ENCODE results near the gene ACSBG1.

The ACSBG1 gene

DNA sequence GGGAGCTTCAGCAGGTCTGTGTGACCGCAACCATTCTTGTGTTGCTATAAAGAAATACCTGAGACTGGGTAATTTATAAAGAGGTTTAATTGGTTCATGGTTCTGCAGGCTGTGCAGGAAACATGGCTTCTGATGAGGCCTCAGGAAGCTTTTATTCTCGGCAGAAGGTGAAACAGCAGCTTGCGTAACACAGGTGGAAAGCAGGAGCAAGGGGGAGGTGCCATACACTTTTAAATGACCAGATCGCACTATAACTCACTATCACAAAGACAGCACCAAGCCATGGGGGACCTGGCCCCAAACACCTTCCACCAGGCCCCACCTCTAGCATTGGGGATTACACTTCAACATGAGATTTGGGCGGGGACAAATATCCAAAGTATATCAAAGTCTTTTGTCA is 94.8 kb downstream of the ACSBG1 start:
- no peak overlapping the region for H2AFZ ChIP-seq (ENCODE audit: low read length)
- H3K4me2 ChIP-seq (ENCODE audit: low read depth, low read length) = no peak overlapping the region
- no peak for TF ChIP-seq EZH2 (optimal IDR thresholded peaks at IDR 0.05; ENCODE audit: low read depth, low read length)
- TF ChIP-seq, protein P1, sequence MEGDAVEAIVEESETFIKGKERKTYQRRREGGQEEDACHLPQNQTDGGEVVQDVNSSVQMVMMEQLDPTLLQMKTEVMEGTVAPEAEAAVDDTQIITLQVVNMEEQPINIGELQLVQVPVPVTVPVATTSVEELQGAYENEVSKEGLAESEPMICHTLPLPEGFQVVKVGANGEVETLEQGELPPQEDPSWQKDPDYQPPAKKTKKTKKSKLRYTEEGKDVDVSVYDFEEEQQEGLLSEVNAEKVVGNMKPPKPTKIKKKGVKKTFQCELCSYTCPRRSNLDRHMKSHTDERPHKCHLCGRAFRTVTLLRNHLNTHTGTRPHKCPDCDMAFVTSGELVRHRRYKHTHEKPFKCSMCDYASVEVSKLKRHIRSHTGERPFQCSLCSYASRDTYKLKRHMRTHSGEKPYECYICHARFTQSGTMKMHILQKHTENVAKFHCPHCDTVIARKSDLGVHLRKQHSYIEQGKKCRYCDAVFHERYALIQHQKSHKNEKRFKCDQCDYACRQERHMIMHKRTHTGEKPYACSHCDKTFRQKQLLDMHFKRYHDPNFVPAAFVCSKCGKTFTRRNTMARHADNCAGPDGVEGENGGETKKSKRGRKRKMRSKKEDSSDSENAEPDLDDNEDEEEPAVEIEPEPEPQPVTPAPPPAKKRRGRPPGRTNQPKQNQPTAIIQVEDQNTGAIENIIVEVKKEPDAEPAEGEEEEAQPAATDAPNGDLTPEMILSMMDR (IDR thresholded peaks at IDR 0.05; ENCODE audit: low read length) = no peak
- no peak for TF ChIP-seq EZH2phosphoT487 (IDR thresholded peaks at IDR 0.05; ENCODE audit: low read length)
- no peaks in the 10 kb centered on the region for H3K27me3 ChIP-seq (replicated peaks; ENCODE audit: insufficient read depth, low read length)
- H3K27ac ChIP-seq (ENCODE audit: low read length) = no peak overlapping the region
- no peak overlapping the region for H3K9ac ChIP-seq (ENCODE audit: low read length)
- H3K9me3 ChIP-seq (replicated peaks; ENCODE audit: insufficient read depth, low read length) = no peaks in the 10 kb centered on the region
- no peaks in the 10 kb centered on the region for H3K9me2 ChIP-seq (replicated peaks; ENCODE audit: insufficient read depth, low read length)
- no peak overlapping the region for H3K4me3 ChIP-seq (ENCODE audit: low read length)
- no peaks in the 10 kb centered on the region for H3F3A ChIP-seq (ENCODE audit: insufficient read depth, low read length)
- H3K4me1 ChIP-seq (ENCODE audit: low read length) = no peaks in the 10 kb centered on the region
- no peaks in the 10 kb centered on the region for H3K36me3 ChIP-seq (replicated peaks; ENCODE audit: insufficient read depth, low read length)
- no peaks in the 10 kb centered on the region for H4K20me1 ChIP-seq (ENCODE audit: insufficient read depth, low read length)
- DNase-seq = no peak
- no peaks in the 10 kb centered on the region for H3K79me2 ChIP-seq (ENCODE audit: low read length)

DNA sequence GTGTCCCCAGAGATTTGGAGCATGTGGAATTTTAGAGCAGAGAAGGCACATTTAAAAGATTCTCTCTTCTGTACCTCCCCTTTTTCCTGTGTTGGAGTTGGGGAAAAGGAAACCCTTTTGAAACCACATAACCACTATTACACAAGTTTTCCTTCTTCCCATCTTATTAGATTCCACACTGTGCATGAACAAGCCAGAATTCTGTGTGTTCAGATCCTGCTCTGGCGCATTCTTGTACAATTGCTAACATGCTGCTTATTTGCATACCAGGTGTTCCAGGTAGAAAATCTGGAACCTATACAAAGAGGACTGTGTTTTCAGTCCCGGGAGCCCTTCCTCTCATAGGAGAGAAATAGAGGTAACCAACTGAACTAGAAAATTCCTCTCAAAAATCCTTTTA is 100.6 kb downstream of the ACSBG1 start:
- Histone ChIP-seq H3K79me2 (ENCODE audit: low read length) (no peaks in the 10 kb centered on the region), H3F3A (ENCODE audit: insufficient read depth, low read length) (peaks cover 5% of the 10 kb centered on the region; the same call in 1 of the 2 replicates), H3K9me2 (replicated peaks; ENCODE audit: insufficient read depth, low read length) (no peaks in the 10 kb centered on the region), H3K9ac (ENCODE audit: low read length) (no peak overlapping the region), H3K4me1 (ENCODE audit: low read length) (no peaks in the 10 kb centered on the region), H3K4me2 (ENCODE audit: low read depth, low read length) (no peak overlapping the region), H3K36me3 (replicated peaks; ENCODE audit: insufficient read depth, low read length) (no peaks in the 10 kb centered on the region), H4K20me1 (ENCODE audit: insufficient read depth, low read length) (no peaks in the 10 kb centered on the region), H3K27me3 (replicated peaks; ENCODE audit: insufficient read depth, low read length) (no peaks in the 10 kb centered on the region), H3K27ac (ENCODE audit: low read length) (no peak overlapping the region), H3K4me3 (ENCODE audit: low read length) (no peak overlapping the region), H2AFZ (ENCODE audit: low read length) (no peak overlapping the region), H3K9me3 (replicated peaks; ENCODE audit: insufficient read depth, low read length) (no peaks in the 10 kb centered on the region)
- TF ChIP-seq EZH2 (optimal IDR thresholded peaks at IDR 0.05; ENCODE audit: low read depth, low read length) (no peak), EZH2phosphoT487 (IDR thresholded peaks at IDR 0.05; ENCODE audit: low read length) (no peak)
- TF ChIP-seq, protein P1 (IDR thresholded peaks at IDR 0.05; ENCODE audit: low read length) = no peak
- DNase-seq = no peak

DNA sequence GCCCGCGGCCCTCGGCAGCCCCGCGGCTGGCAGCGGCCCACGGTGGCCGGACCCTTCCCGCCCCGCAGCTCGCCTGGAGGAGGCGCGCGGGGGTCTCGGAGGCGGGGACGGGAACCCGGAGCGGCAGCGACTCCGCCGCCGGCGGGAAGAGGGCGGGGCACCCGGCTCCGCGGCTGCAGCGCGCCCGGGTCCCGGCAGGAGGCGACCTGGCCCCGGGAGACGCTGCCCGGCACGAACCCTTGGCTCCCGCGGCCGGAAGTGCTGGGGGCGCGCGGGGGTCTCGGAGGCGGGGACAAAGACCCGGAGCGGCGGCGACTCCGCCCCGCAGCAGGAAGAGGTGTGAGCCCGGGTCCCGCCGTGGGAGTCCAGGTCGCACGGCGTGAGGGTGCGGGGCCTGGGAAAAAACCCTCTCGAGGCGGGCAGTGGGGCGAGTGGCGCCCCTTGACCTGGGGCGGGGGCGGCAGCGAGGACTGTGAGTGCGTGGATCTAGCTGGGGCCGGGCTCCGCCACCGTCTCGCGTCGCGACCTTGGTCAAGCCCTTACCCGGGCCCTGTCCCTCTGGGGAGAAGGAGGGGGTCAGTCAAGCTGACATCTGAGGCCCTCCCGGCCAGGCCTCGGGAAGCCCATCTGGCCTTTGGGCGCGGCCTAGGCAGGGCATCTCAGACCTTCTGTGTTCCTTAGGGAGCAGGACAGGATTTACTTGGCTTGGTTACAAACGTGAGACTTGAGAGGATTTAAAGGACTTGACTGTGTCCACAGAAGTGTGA is 102.9 kb downstream of the ACSBG1 start, which contains the start of gene CIB2:
CIB2 (minus strand) TSS at position 151 of the 767 bp plus-strand sequence. CDS start 230 bp downstream, outside the sequence.
- no peaks in the 10 kb centered on the region for H3K36me3 ChIP-seq (replicated peaks; ENCODE audit: insufficient read depth, low read length)
- H3K4me3 ChIP-seq (ENCODE audit: low read length) = peak within 1 kb of the TSS; percentile 87
- no peaks in the 10 kb centered on the region for H3K79me2 ChIP-seq (ENCODE audit: low read length)
- no peaks in the 10 kb centered on the region for H3K9me3 ChIP-seq (replicated peaks; ENCODE audit: insufficient read depth, low read length)
- H4K20me1 ChIP-seq (ENCODE audit: insufficient read depth, low read length) = no peaks in the 10 kb centered on the region
- TF ChIP-seq EZH2phosphoT487 (IDR thresholded peaks at IDR 0.05; ENCODE audit: low read length) = no peak
- TF ChIP-seq, protein P1 (IDR thresholded peaks at IDR 0.05; ENCODE audit: low read length) = peak; percentile 57
- TF ChIP-seq EZH2 (optimal IDR thresholded peaks at IDR 0.05; ENCODE audit: low read depth, low read length) = no peak
- H3K4me2 ChIP-seq (ENCODE audit: low read depth, low read length) = peak within 1 kb of the TSS; percentile 91
- H2AFZ ChIP-seq (ENCODE audit: low read length) = peak within 1 kb of the TSS; percentile 99
- H3K27me3 ChIP-seq (replicated peaks; ENCODE audit: insufficient read depth, low read length) = no peaks in the 10 kb centered on the region
- peak; percentile 57 for DNase-seq
- H3K9ac ChIP-seq (ENCODE audit: low read length) = peak within 1 kb of the TSS; percentile 81
- no peaks in the 10 kb centered on the region for H3K9me2 ChIP-seq (replicated peaks; ENCODE audit: insufficient read depth, low read length)
- H3F3A ChIP-seq (ENCODE audit: insufficient read depth, low read length) = peaks cover 5% of the 10 kb centered on the region; the same call in 1 of the 2 replicates
- no peaks in the 10 kb centered on the region for H3K4me1 ChIP-seq (ENCODE audit: low read length)
- H3K27ac ChIP-seq (ENCODE audit: low read length) = peak within 1 kb of the TSS; percentile 19; the same call in 1 of the 2 replicates

Data from MM.1S (cell line).